COLO668 (cell line): ENCODE data around the gene TP63.

Source experiments
- DNase-seq: peaks from one replicate; lab custom pipeline; 2025; ENCODE audit not compliant: unreplicated experiment; lab: John Stamatoyannopoulos, UW

TP63 gene

DNA sequence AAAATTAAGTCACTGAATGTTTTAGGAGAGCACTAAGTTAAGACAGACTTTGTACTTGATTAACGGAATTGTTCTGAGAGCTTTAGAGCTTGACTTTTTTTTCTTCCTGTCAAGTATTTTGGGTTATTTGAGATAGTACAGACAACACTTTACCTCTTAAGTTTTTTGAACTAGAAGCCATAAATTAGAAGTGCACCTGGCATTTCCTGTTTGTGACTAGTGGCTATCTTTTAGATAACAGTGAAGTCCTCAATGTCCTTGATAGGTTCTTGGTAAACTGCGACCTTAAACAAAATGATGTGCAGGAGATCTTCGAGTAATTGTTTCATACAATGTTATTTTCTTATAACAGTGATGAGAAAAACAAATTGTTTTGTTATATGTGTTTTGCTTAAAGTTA lies 213.9 kb downstream of the TP63 start:
- no peak for DNase-seq

DNA sequence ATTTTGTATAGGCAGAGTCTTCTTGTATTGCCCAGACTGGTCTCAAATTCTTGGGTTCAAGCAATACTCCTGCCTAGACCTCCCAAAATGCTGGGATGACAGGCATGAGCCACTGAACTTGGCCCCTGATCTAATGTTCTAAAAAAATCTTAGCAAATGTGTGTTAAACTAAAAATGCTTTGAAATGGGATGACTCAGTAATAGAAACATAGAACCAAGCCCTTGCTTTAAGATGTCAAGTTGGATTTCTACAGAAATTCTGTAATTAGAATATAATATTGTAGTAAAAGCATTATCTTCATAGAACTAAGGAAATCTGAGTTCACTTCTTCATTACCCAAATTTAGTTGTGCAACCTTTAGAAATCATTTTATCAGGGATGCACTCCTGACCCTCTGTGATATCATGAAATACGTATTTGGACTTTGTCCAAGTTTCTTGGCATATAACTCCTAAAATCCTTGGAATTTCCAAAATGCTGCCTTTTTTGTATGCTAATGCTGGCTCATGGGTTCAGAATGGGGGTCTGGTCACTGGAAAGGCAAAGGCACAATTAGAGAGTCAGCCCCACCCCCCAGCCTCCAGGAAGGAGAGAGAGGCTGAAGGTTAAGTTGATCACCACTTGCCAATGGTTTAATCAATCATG lies 217.3 kb downstream of the TP63 start:
- DNase-seq: no peak

DNA sequence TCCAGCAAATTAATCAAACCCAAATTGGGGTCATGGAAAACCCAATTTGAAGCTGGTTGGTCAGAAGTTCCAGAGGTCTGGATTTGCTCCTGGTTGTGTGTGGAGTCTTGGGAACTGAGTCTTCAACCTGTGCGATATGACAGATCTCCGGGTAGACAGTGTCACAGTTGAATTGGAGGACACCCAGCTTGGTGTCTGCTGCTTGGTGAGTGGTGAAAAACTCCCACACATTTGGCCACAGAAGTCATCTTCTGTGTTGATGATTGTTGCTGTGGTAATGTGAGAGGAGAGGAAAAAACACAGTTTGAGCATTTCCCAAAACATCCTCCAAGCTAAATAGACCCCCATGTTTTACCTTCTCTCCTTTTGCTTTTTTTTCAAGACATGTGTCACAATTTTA lies 218.1 kb downstream of the TP63 start:
- no peak for DNase-seq

DNA sequence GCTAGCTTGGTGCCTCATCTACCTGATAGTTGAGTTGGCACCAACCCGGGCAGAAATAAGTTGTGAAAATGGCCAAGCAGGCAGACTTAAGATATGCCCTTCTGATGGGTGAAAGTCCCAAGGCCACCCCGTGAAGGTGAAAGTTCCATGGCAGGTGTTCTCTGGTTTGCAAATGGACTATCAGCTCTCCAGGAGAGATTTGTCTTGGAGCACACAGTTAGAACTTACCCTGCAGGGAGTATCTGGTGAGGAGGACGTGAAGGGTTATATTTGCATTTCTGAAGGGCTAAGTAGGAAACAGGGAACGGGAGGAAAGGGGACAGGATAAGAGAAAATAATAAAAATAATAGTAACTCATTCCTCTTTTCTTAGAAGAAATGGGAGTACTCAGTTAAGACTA lies 220.5 kb downstream of the TP63 start:
- DNase-seq: no peak

DNA sequence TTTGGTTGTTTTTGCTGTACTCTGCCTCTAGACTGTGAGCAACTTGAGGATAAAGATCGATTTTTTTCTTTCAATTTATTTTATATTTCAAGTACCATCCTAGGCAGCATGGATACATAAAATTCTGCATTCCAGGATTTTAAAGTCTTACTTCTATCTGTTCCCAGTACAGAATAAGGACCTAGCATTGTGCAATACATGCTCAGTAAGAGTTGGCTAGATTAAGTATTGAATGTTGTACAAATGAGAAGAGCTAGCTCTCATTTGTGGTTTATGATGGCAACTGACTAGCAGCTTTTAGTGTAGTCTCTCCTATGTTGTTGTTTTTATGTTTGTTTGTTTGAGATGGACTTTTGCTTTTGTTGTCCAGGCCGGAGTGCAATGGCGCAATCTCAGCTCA lies 222.7 kb downstream of the TP63 start:
- DNase-seq: no peak

DNA sequence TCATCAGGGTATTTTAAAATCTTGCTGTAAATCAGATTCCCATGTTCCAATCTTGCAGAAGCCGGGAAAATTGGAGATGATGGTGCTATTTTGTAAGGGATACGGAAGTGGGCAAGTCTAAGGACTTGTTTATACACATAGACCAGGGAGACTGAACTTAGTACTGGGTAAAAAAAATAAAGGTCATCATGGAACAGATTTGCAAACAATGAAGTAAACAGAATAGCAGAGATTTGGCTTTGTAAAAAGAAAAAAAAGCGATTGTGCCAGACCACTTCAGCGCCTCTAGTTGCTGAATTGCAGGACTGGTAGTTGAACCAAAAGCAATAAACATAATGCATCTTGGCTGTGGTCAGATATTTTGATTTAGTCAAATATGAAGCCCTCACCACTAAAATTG lies 229.1 kb downstream of the TP63 start:
- DNase-seq: no peak

DNA sequence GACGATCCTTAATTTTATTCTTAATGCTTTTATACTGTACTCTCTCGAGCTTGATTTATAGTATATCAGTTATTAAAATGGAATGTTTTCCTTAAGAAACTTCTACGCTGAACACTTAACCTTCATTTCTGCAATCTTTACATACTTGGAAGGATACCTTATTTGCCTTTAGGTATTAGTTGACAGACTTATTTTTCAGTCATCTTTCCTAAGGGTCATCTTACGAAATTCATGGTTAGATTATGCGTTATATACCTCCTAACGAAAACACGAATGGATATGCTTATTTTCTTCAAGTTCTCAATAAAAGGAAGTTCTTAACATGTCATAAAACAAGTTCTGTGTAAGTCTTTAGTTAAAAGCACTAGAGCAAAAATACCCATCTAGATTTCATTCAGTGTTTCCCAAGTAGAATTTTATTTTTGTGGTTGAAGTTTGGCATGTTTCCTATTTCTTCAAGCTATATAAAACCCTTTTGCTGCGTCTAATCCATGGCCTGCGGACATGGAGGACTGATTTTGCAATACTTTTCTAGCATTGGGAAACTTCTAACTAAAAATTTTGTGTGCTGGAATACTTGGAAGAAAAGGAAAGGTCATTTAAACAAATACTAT lies 231.3 kb downstream of the TP63 start:
- no peak for DNase-seq

DNA sequence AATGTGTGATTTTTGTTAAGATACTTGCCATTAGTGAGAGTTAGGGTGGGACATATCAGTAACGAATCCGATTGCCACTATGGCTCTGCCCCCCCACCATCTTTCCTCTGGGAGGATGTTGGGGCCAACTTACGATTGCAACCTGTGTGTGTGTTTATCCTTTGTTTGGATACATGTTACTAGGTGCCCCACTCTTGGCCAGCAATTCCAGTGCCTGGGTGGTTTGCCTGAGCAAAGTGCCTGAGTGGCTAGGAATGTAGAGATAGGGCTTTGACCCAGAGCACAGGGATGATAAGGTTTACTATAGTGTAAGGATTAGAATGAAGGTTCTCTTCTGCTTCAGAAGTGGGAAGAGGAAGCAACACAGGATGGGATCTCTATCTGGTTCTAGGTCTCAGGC lies 231.8 kb downstream of the TP63 start:
- no peak for DNase-seq

DNA sequence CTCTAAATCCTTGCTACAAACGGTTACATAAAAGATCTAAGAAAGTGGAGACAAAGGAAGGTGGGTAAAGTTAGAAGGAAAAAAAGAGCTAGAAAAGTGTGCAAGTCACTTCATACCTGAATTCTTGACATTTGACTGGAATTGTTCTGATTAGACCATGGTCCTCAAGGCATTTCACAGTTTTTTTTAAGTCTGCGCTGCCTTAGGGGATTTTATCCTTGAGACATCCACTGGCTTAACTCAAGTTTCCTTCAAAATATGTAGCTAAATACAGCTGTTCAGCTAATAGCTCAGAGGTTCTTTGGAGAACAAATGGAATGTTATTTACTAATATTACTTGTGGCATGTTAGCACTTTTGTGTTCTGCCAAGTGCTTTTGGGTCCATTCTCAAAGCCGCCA lies 236.9 kb downstream of the TP63 start:
- DNase-seq: no peak

DNA sequence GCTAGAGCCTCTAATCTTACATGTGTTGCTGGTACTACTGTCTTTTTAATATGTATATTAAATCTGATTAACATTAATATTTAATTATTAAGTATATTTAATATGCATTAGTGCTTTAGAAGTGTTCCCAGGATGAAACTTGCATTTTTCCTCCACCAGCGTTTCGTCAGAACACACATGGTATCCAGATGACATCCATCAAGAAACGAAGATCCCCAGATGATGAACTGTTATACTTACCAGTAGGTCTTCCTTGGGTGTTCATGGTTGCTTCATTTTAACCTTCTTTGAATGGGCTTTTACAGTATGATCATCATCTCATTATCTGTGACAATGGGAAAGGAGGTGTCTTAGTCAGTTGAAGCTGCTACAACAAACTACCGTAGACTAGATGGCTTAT lies 238.0 kb downstream of the TP63 start:
- no peak for DNase-seq

DNA sequence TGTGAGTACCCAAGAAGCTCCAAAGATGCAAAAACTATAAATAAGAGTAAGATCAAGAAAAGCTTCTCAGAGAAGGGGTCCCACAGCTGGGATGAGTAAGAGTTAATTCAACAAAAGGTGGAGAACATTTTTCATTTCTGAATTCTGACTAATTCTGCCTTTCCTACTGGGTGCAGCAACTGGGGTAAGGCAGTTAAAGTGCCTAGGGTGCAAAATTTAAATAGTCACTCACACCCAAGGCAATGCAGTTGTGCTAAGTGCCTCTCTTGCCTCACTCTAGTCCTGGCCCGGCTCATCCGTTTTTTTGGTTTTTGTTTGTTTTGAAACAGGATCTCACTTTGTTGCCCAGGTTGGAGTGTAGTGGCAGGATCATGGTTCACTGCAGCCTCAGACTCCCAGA lies 240.2 kb downstream of the TP63 start:
- no peak for DNase-seq

DNA sequence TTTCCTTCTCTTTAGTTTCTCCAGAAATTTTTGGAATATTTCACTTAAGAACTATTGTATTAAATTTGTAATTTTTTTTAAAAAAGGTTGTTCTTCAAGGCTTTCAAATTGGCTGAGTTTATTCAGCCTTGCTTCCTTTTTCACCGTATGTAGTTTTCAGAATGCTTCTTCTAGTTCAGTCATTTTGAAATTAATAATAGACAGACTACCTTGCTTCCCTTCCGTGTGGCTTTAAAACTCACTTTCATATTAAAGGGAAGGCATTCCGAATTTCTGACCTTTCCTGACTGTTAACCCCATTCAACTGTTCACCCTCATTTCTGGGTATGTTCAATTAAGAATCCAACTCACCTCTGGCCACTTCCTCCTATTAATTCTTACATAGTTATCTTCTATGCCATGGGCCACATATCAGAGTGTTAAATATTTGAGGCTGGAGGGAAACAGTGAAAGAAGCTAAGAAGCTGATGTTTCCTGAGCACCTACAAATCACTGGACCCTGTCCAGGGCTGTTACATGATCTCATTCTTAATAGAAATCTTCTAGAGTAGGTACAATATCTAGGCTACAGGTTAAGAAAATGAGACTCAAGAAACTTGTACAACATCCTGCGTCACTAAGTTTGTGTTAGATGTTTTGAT lies 252.0 kb downstream of the TP63 start:
- DNase-seq: no peak

DNA sequence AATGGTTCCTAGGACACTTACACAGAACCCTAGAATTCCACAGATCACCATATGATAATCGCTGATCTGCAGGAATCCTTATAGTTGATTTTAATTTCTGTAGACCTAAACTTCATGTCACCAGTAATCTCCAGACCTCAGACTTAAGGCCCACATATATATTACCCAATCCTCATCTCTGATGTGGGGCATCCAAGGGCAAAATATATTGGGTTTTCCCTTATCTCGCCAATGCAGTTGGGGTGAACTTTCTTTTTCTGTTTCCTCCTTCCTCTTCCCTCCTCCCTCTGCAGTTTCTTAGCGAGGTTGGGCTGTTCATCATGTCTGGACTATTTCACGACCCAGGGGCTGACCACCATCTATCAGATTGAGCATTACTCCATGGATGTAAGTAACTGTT lies 259.3 kb downstream of the TP63 start:
- no peak for DNase-seq

DNA sequence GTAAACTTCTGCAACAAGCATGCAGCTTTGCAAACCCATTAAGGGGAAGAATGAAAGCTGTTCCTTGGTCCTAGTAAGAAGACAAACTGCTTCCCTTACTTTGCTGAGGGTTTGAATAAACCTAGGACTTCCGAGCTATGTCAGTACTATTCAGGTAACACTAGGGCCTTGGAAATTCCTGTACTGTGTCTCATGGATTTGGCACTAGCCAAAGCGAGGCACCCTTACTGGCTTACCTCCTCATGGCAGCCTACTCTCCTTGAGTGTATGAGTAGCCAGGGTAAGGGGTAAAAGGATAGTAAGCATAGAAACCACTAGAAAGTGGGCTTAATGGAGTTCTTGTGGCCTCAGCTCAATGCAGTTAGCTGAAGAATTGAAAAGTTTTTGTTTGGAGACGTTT lies 265.3 kb downstream of the TP63 start:
- DNase-seq: no peak

DNA sequence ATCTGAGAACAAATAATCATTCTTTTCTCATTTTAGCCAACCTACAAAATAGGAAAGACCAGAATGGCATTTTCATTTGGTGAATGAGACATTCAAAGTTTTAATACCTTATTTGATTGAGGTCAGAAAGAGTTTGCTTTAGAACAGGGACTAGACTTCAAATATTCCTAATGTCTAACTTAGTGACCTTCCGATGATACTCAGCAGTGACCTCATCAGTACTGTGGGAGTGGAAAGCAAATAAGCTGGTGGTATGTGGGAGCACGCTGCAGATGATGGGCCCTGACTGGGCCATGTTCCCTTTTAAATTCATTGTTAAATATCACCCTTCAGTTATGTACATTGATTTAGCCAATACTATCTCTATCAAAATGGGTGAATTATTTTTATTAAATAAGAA lies 266.2 kb downstream of the TP63 start:
- no peak for DNase-seq

DNA sequence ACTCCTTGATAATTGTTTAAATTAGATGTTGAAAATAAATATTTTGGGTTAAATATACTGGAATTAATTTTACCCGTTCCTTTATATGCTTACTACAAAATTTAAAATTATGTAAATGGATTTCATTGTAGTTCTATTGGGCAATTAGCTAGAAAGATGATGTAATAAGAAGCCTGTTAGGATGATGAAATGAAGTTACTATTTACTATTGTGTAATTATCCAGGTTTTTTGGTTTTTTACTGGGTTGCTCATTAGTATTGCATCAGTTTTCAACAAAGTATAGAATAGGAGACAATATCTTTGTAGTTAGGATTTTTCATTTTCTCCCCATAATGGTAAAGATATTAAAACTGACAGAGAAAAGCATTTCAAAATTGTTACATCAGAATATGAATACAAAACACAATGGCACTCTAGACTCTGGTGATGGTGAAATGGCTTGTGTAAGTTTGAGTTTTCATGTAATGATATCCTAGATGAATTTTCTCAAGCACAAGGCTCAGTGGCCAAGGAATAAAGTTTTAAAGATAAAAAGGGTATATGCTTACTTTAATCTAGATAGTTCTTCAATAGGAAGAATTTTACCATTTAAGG lies 267.5 kb downstream of the TP63 start:
- no peak for DNase-seq

DNA sequence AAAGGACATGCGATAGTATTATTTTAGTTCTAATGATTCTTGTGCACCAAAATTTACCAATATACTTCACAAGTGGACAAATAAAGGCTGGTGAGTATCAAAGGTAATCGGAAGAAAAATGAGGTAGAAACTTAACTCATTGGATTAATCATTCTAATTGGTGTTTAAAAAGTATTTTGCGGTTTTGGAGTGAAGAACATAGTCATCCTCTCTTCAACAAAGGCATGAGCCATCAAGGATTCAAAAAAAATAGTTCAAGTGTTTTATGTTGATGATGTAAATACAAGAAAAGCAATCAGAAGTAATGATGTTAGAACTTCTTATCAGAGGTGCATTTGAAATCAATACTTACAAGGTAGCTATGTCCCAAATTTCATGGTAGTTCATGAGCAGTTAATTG lies 268.0 kb downstream of the TP63 start:
- no peak for DNase-seq

DNA sequence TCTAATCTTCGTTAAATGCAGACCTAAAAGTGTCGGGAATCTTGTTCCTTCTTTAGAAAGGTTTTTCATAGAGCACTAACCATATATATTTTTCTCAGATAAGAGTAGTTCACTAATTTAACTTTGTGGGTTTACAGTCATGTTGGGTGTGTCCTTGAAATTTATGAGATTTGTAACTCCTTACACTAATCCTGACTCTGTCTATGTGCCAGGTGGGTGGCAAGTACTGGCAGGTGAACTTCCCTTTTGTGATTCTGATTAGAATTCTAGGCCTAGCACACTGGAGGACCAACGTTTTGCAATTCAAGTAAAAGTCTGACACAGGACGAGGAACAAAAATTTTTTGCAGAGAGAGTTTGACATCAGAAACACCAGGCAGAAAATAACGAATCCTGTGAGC lies 269.4 kb downstream of the TP63 start:
- no peak for DNase-seq

DNA sequence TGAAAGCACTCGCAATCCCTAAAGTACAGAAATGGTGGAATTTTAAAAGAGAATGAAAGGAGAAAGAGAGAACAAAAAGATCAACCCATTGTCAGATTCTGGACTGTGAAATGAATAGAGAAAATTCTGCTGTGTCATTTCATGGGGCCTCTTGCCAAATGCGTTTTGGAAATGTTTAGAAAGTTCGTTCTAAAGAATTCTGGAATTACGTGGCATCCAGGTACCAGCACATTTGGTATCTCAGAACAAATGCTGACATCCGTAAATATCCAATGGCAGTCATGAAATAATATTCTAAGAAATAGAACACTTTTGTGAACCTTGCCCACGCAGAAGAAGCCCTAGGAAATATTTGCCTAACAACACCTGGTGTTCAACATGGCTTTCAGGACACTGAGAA lies 270.3 kb downstream of the TP63 start:
- DNase-seq: no peak

DNA sequence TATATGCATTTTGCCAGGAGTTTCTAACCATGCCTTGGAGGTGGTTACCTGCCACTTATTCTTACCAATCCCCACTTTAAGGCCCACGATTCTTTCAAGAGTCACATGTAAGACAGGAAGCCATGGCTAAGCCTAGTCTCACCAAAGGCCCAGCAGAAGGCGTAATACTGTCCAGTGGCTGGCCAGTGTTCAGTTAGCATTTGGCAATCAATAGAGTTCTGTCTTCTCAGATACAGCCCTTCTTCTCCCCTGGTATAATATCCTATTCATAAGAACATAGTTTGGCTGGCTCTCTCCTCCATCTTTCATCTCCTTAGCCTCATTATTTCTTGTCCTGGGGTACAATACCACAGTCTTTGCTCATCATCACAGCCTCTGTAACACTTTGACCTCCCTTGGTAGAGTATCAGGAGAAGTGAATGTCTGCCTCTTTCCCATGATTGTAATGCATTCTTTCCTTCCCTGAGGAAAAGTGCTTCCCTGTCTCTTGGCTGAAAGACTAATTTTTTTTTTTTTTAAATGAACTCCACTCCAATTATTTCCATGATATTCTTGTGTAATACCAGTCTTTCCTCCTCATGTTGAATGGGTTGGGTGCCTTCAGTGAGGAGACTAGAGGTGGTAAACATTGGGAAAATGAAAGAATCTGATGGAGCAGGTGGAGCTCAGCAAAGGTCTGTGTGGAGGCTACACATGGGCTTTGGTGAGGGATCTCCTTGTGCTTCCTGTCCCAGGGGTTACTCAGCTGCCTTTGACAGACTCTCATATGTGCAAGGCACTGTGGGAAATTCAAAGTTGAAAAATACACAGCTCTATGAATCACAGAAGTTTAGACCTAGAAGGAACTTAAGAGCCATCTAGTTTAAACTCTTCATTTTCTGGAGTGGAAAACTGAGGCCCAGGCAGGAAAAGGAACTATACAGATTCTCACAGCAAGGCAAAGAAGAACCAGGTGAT lies 271.3 kb downstream of the TP63 start:
- no peak for DNase-seq

DNA sequence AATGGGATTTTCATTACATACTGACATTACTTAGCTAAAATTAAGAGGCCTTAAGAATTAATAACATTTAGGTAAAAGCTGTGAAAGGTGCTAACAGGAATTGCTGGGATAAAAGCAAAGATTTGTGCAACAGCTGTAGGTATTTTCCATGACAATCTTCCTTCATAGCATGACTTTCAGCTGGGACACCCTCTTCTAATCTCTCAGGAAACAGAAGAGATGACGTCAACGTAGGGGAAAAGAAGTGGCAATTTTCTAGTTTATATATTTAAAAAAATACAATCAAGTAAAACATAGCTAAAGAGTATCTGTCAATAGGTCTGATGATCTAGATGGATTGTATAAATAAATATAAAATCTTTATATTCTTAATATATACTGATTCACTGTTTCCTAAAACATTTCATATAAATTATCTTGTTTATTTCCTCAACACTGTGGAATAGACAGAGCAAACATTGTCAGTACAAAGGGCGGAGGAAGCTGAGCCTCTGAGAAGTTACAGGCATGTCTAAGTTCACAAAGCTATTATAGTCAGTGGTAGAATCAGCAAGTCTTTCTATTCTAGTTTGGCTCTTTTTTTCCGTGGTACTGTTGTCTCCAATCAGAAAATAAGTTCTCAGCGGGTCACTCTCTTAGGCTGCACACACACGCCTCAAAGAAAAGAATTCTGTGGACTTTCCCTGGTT lies 272.5 kb downstream of the TP63 start:
- no peak for DNase-seq
